Coronary artery (tissue), 2 donors: ENCODE data around the gene NANOGP8.

ENCODE experiments used
- DNase-seq: peaks from one replicate; pipeline ENCODE4 v3.0.0-alpha.2; 2017; ENCODE audit warnings: low spot score
- H3K27ac ChIP-seq, 2 donors: fragments of 200-600 bp; sonication (generic); one replicate each; pipeline ENCODE4 v1.5.1; 2016 to 2019
- H3K4me3 ChIP-seq: fragments of 200-600 bp; sonication (generic); 2 replicates; pipeline ENCODE4 v1.5.1; 2016; ENCODE audit warnings: mild to moderate bottlenecking, moderate library complexity
- TF ChIP-seq, protein P1 (sequence below): fragments of 200-600 bp; sonication (generic); IDR thresholded peaks from one replicate; pipeline ENCODE4 v1.5.1; 2019; ENCODE audit warnings: antibody characterized with exemption

The NANOGP8 gene

DNA sequence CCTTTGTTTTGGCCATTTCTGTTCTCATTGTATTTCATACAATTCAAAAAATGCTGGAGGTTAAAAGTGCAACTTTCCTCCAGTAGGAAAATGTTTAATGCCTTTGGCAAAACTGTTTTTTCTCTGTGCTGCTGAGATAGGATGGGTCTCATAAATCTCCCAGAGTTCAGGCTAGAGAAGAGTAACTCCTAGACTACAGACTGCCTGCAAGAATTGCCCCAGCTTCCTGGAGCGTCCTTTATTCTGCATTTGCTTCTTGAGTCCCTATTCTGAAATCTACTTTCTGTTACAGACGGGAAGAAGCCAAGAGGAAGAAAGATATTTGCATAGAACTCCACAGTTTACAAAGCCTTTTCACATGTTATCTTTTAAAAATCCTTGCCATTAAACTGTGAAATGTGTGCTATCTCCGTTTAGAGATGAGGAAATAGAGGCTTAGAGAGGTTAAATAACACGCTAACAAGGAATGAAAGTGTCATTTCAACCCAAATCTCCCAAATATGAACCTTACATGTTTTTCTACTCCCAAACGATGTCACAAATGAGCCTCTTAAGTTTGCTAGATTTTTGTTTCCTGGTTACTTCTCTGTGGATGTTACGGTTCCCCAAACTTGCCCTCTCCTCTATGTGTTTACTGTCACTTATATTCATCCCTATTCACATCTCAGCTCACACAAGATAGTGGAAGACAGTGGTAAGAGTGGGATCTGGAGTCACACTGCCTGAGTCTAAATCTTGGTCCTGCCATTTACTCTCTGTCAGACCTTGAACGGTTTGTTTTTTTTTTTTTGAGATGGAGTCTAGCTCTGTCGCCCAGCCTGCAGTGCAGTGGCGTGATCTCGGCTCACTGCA lies 17.4 kb downstream of the NANOGP8 start:
- no peak overlapping the region for H3K27ac ChIP-seq
- no peak for DNase-seq
- H3K4me3 ChIP-seq, result no peak overlapping the region
- TF ChIP-seq, protein P1, sequence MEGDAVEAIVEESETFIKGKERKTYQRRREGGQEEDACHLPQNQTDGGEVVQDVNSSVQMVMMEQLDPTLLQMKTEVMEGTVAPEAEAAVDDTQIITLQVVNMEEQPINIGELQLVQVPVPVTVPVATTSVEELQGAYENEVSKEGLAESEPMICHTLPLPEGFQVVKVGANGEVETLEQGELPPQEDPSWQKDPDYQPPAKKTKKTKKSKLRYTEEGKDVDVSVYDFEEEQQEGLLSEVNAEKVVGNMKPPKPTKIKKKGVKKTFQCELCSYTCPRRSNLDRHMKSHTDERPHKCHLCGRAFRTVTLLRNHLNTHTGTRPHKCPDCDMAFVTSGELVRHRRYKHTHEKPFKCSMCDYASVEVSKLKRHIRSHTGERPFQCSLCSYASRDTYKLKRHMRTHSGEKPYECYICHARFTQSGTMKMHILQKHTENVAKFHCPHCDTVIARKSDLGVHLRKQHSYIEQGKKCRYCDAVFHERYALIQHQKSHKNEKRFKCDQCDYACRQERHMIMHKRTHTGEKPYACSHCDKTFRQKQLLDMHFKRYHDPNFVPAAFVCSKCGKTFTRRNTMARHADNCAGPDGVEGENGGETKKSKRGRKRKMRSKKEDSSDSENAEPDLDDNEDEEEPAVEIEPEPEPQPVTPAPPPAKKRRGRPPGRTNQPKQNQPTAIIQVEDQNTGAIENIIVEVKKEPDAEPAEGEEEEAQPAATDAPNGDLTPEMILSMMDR, result no peak

DNA sequence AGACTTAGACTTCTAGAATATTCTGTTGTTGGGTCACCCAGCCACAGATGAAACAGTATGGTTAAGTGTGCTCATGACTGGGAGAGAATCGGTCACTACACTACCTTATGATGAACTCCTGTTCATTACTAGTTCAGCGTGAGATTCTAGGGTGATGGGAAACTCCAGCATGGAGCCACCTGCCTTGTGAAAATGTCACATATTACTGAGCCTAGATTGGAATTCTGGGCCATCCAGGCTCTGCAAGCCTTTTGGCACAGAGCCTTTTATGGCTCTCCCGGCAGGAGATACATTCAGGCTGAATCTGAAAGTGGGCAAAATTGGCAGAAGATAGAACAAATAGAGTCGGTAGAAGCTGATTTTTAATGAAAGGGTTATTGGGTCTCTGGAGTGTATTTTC lies 19.0 kb downstream of the NANOGP8 start:
- no peak for DNase-seq
- TF ChIP-seq, protein P1, result no peak
- Histone ChIP-seq H3K4me3 (no peak overlapping the region), H3K27ac (no peak overlapping the region)

DNA sequence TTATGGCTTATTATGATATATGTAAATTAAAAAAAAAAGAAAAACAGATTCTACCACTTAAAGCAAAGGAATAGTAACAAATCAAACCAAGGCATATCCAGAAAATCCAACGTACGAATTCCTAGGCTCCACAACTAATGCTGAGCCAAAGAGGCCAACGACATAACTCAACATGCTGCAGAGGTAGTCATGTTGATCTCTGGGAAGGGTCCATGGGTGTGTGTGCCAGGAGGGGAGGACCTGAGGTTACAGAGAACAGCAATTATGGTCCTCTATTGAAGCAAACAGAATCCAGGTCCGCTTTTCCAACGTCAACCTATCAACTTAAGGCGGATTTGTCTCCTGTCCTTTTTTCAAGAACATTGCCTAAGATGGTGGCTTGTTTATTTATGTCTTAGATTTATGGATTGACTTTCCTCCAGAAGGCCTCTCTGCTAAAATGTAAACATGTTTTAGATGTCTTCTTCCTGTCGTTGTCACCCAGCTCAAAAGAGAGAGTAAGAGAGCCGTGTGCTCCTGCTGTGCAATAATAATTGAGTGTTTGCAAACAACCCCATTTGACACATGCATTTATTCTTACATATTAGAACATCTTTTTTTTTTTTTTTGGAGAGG lies 20.4 kb downstream of the NANOGP8 start:
- H3K4me3 ChIP-seq, result no peak overlapping the region
- TF ChIP-seq, protein P1, result no peak
- no peak for DNase-seq
- no peak overlapping the region for H3K27ac ChIP-seq

DNA sequence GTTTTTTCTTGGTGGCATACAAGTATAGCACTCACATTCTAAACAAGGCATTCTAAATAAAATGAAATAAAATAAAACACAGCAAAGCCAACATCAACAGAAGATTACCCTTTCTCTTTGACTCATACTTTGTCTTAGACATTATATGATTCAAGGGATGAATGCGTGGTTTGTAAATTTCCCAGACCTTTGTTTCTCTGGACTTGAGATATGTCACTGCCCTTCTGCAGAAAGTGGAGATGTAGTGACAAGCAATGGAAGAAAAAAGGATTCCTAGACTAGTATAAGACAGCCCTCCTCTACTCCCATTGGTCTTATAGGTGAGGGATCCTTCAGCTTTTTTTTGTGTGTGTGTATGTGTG lies 22.4 kb downstream of the NANOGP8 start:
- TF ChIP-seq, protein P1, result no peak
- no peak overlapping the region for H3K27ac ChIP-seq
- H3K4me3 ChIP-seq, result no peak overlapping the region
- no peak for DNase-seq

DNA sequence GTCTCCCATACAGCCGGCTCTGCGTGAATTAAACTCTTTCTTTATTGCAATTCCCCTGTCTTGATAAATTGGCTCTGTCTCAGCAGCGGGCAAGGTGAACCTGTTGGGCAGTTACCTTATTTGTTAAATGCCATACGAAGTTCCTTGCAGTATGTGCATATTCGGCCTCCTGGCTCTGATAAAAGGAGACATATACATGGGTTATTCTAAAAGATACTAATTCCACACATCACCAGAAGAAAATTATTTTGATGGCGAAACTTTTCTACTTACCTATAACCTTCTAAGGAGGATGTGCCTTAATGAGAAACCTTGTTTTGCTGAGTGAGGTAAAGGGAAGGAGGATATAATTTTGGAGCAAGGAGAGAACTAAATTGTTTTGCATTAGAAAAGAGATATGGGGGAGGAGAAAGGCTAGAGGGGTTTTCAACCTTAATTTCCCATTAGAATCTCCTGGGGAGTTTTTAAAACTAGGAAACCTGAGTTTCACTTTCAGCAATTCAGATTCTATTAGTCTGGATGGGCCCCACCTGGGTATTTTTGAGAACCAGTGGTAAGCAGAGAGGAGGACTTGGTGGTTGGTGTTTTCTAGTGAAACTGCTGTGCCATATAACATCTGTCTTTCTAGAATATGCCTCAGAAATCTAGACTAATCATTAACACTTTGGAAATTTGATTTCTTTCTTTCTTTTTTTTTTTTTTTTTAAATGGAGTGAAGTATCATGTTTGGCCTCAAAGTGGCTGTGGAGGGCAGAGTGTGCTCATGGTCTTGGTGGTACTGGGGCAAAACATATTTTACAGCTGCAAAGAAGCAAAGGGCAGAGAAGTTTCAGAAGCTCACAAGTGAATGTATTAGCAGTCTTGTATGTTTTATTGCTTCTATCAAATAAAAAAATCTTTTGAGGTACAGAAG lies 23.0 kb downstream of the NANOGP8 start:
- Histone ChIP-seq H3K4me3 (no peak overlapping the region), H3K27ac (no peak overlapping the region)
- TF ChIP-seq, protein P1, result no peak
- DNase-seq, result no peak

DNA sequence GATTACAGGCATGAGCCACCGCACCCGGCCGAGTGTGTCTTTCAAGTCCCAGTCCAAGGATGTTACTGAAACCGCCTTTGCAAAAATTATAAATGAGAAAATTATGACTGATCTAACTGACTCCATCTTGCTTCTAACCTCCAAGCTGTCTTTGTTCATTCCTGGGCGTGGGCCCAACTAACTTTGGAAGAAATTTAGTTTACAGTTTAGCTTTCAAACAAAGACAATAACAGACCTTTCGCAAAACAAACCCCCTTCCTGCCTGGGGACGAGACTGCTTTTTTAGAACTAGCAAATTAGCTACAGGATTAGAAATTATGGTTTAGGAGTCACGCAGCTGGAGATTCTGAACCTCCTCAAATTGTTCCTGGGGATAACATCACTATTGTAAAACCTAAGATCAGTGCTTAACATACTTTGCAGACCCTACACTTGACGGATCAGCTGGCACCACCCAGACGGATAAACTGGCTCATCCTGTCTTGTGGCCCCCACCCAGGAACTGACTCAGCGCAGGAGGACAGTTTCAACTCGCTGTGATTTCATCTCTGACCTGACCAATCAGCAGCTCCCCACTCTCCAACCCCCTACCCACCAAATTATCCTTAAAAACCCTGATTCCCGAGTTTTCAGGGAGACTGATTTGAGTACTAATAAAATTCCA lies 23.8 kb downstream of the NANOGP8 start:
- TF ChIP-seq, protein P1, result no peak
- Histone ChIP-seq H3K27ac (no peak overlapping the region), H3K4me3 (no peak overlapping the region)
- no peak for DNase-seq
